HG03457 (cell line): ENCODE results near the gene SLC44A5.
"Not testable (repeated sequence)": the region's sequence is repeated elsewhere in the genome, so short reads cannot be mapped to it uniquely, and the experiment has no call there.

ENCODE experiments used
- ATAC-seq: cut with Tn5 transposase; IDR thresholded peaks from one replicate; pipeline ENCODE4 v1.9.1; 2021; ENCODE audit warnings: moderate number of reproducible peaks; ENCODE audit not compliant: unreplicated experiment

Gene SLC44A5

GRCh38 chr1:75305061-75305460 is 305.9 kb downstream of the SLC44A5 start:
- ATAC-seq, result no peak

GRCh38 chr1:75293270-75293669 is 317.6 kb downstream of the SLC44A5 start:
- no peak for ATAC-seq

- no peak for ATAC-seq
Observed at GRCh38 chr1:75292013-75292412, 318.9 kb downstream of the SLC44A5 start.

GRCh38 chr1:75276385-75276784 is 334.5 kb downstream of the SLC44A5 start:
- ATAC-seq, result no peak

- no peak for ATAC-seq
Observed at GRCh38 chr1:75275631-75276030, 335.3 kb downstream of the SLC44A5 start.

- ATAC-seq, result no peak
Observed at GRCh38 chr1:75274920-75275506, 335.9 kb downstream of the SLC44A5 start.

- ATAC-seq, result no peak
Observed at GRCh38 chr1:75273110-75273509, 337.8 kb downstream of the SLC44A5 start.

GRCh38 chr1:75265792-75266191 is 345.1 kb downstream of the SLC44A5 start:
- peak; percentile 64 for ATAC-seq

- ATAC-seq, result no peak
Observed at GRCh38 chr1:75264112-75264511, 346.8 kb downstream of the SLC44A5 start.

- ATAC-seq, result not testable (repeated sequence)
Observed at GRCh38 chr1:75263616-75264015, 347.3 kb downstream of the SLC44A5 start.

GRCh38 chr1:75261946-75262345 is 349.0 kb downstream of the SLC44A5 start:
- not testable (repeated sequence) for ATAC-seq

GRCh38 chr1:75258351-75258750 is 352.6 kb downstream of the SLC44A5 start:
- ATAC-seq, result no peak

GRCh38 chr1:75257424-75257823 is 353.5 kb downstream of the SLC44A5 start:
- no peak for ATAC-seq

GRCh38 chr1:75250114-75250513 is 360.8 kb downstream of the SLC44A5 start:
- not testable (repeated sequence) for ATAC-seq

GRCh38 chr1:75245239-75245638 is 365.7 kb downstream of the SLC44A5 start:
- ATAC-seq, result no peak

- ATAC-seq, result no peak
Observed at GRCh38 chr1:75243124-75243523, 367.8 kb downstream of the SLC44A5 start.

- no peak for ATAC-seq
Observed at GRCh38 chr1:75237316-75237715, 373.6 kb downstream of the SLC44A5 start.

- no peak for ATAC-seq
Observed at GRCh38 chr1:75234562-75234961, 376.4 kb downstream of the SLC44A5 start.

GRCh38 chr1:75233302-75233929 is 377.5 kb downstream of the SLC44A5 start:
- peak; percentile 92 for ATAC-seq

- no peak for ATAC-seq
Observed at GRCh38 chr1:75220072-75220471, 390.8 kb downstream of the SLC44A5 start.

GRCh38 chr1:75214017-75214416 is 396.9 kb downstream of the SLC44A5 start:
- ATAC-seq, result no peak

- ATAC-seq, result no peak
Observed at GRCh38 chr1:75211648-75212047, 399.3 kb downstream of the SLC44A5 start.

- no peak for ATAC-seq
Observed at GRCh38 chr1:75208862-75209261, 402.1 kb downstream of the SLC44A5 start.
